CD4-positive, alpha-beta T cell treated with Interleukin-17A for 4 hours (primary cell): ENCODE data around the gene LEUTX.
"Not testable (repeated sequence)": the region's sequence is repeated elsewhere in the genome, so short reads cannot be mapped to it uniquely, and the experiment has no call there.

Source experiments
- DNase-seq: peaks from one replicate; pipeline ENCODE4 v3.0.0-alpha.2; 2020; ENCODE audit warnings: mixed read lengths

The LEUTX gene

GRCh38 chr19:39788244-39788643 lies 9.6 kb downstream of the LEUTX start:
- no peak for DNase-seq

DNA sequence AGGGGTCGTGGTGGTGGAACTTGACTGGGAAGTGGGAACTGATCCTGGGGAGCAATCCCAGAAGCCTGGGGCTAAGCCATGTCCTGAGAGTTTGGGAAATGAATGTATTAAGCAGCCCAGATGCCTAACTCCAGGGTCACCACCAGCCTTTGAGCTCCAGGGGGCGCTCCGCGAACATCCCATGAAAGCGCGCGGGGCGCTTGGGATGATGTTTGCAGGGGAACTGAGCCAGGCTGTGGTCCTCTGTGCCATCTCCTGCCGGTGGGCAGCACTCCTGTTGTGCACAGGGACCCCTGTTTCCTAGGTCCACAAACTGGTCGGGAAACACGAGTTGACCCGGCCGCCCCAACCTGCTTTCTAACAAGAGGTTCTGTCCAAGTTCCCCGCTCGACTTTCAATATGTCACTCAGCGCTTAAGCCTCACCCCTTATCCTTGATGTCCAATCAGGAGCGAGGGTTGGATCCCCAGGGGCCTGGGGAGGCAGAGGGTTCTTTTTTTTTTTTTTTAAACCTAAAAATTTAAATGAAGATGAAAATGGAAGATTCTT lies 14.4 kb downstream of the LEUTX start:
- peak; percentile 81 for DNase-seq

DNA sequence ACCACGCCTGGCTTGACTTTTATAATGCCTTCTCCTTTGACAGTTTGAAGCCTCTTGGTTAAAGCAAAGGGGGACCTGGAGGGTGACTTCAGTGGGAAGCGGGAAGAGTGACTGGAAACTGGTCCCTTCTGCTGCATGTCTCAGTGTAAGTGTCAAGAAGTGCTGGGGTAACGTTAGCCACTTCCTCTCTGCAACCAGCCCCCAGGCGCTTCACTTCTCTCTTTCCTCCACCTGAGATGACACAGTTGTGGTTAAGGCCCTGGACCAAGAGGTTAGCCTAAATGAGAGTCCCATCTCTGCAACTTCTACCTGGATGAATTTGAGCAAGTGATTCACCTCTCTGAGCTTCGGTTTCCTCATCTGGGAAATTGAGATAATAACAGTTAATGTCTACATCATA lies 16.3 kb downstream of the LEUTX start:
- no peak for DNase-seq

DNA sequence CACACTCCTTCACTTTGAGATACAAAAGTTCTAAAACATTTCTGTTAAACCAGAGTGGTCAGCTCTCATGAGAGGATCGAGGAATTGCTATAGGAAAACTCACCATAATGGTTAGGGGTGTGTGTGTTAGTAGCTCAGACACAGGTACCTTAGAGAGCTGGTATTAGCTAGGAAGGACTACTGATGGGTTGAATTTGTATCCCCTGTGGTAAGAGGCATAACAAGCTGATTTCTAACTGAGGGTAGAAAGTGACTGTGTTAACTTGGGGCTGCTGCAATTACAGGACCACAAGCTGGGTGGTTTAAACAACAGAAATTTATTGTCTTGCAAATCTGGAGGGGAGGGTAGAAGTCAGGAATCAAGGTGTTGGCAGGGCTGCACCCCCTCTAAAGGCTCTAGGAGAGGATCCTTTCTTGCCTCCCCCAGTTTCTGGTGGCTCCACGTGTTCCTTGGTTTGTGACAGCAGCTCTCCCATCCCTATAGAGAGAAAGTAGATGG lies 17.4 kb downstream of the LEUTX start:
- DNase-seq = no peak

DNA sequence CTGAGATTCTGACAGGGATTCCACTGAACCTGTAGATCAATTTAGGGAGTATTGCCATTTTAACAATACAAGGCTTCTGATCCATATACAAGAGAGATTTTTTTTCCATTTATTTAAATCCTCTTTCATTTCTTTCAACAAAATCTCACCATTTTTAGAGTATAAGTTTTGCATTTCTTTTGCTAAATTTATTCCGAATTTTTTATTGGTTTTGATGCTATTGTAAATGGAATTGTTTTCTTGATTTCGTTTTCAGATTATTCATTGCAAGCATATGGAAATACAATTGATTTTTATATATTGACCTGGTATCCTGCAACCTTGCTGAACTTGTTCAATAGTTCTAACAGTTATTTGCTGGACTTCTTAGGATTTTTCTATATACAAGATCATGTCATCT lies 18.4 kb downstream of the LEUTX start:
- no peak for DNase-seq

- DNase-seq = no peak
These were observed 24.3 kb downstream of the LEUTX start for GRCh38 chr19:39802958-39803357.

DNA sequence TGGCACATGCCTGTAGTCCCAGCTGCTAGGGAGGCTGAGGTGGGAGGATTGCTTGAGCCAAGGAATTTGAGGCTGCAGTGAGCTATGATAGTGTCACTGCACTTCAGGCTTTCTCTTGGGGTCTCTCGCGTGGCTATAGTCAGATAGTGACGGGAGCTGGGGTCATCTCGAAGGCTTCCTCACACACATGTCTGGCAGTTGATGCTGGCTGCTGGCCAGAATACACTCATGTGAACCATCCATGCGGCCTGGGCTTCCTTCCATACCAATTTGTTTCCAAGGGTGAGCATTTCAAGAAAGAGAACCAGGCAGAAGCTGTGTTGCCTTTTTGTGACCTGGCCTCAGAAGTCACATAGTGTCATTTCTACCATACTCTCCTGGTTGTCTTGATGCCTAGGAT lies 26.4 kb downstream of the LEUTX start:
- no peak for DNase-seq

- DNase-seq = no peak
These were observed 29.3 kb downstream of the LEUTX start for GRCh38 chr19:39807846-39808364.

- DNase-seq = not testable (repeated sequence)
These were observed 30.0 kb downstream of the LEUTX start for GRCh38 chr19:39808688-39809087.

DNA sequence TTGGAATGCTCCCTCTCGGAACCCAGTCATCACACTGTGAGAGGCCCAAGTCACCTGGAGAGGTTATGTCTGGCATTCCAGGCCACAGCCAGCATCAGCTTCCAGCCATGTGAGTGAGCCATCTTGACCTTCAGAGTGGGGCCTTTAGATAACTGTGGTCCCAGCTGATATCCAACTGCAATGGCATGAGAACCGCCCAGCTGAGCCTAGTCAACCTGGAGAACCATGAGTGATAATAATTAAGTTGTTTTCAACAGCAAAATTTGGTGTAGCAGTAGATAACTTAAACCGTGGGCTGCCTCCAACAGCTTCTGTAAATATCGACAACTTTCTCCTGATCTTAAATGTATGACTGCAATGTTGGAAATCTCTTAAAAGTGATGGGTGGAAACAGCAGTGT lies 30.7 kb downstream of the LEUTX start:
- DNase-seq = no peak

DNA sequence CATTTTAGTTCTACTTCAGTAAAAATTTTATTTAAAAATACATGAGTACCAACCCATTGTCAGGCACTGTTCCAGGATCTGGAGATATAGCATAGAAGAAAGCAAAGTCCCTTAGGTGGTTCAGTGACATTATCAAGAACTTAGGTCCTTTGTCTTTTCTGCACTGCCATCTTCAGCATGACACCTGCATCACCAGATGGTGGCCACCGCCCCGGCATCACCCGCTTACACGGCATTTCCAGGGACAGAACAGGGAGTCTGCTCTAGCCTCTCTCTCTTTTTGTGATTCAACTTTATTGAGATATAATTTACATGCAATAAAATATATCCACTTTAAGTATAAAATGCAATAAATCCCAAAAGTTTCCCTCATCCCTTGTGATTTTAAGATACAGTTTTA lies 31.8 kb downstream of the LEUTX start:
- DNase-seq = no peak

- DNase-seq = no peak
These were observed 32.4 kb downstream of the LEUTX start for GRCh38 chr19:39811064-39811463.

DNA sequence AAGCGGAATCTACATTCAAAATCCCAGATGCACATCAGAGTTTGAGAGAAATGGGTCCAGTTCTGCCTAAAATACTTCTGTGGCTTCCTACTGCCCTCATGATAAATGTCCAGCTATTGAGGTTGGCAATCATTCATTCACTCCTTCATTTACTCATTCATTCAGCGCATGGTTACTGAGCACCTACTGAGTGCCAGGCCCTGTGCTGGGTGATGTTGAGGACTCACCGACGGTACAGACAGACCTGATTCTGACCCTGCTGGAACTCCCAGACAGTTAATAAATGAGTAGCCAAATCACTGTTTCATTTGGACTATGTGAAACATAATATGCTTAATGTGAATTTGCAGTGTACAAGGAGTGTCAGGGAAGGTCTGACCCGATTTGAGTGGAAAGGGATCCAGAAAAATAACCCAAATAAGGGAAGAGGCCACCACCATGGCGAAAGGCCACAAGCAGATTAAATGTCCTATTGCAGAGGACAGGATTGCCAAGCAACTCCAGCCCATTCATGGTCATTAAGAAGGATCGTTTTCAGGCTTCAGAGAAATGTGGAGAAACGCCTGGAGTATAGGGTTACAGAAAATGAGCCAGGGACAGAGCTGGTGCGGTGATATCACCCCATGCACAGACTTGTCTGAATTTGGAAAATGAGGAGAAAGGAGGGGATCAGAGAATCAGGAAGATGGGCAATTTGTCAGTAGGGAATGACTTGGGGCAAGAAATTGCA lies 34.8 kb downstream of the LEUTX start:
- no peak for DNase-seq

DNA sequence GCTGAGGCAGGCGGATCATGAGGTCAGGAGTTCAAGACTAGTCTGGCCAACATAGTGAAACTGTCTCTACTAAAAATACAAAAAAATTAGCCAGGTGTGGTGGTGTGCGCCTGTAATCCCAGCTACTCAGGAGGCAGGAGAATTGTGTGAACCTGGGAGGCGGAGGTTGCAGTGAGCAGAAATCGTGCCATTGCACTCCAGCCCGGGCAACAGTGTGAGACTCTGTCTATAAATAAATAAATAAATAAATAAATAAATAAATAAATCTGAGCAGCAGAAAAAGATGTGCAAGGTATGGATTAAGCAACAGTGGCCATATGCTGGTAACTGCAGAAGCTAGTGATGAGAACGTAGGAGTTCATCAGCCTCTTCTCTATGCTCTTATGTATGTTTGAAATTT lies 35.5 kb downstream of the LEUTX start:
- DNase-seq = not testable (repeated sequence)

GRCh38 chr19:39814595-39814994 lies 35.9 kb downstream of the LEUTX start:
- no peak for DNase-seq

DNA sequence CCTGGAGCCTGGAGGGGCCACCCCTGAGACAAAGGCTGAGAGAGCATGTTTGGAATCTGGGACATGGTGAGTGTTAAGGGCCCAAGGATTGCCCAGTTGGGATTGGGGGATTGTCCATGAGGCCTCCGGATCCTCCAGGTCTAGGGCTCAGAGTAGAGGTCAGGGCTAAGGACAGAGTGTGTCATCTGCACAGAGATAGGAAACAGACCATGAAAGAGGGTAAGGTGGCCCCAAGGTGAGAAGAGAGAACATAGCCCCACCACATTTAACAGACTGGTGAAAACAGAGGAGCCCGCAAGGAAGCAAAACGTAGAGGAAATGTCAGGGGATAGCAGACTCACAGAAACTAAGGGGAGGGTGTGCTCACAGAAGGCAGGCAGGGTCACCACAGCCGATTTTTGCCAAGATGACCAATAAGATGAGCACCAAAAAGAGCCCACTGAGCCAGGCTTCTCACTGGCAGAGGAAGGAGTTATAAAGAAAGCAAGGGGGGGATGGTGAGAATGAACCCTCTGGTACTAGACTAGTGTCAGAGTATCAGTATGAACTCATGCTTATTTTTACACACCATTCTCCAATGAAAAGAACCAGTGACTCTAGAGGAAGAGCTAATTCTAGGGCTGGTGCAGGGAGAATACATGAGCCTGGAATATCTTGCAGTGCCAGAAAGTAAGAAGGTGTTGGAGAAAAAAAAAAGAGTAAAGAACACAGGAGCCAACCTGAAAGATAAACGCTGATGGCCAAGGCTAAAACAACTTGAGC lies 37.8 kb downstream of the LEUTX start:
- DNase-seq = no peak

GRCh38 chr19:39817888-39818561 lies 39.4 kb downstream of the LEUTX start:
- DNase-seq = no peak

GRCh38 chr19:39818626-39819097 lies 40.0 kb downstream of the LEUTX start:
- DNase-seq = no peak

DNA sequence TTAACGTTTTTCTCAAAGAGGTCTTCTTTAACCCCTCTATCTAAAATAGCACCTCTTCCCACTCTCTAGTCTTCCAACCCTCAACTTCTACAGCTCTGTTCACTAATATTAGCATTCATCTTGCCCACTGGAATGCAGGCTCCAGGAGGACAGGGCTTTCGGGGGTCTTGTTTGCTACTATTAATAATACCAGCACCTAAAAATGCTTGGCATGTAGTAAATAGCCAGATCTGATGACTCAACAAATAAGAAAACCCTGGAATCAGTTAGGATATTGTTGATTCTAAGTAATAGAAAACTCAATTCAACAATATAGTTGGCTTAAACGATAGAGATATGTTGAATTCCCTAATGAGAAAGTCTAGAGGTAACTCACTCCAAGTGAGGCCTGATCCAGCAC lies 41.1 kb downstream of the LEUTX start:
- no peak for DNase-seq

- DNase-seq = no peak
These were observed 42.0 kb downstream of the LEUTX start for GRCh38 chr19:39820696-39821095.

DNA sequence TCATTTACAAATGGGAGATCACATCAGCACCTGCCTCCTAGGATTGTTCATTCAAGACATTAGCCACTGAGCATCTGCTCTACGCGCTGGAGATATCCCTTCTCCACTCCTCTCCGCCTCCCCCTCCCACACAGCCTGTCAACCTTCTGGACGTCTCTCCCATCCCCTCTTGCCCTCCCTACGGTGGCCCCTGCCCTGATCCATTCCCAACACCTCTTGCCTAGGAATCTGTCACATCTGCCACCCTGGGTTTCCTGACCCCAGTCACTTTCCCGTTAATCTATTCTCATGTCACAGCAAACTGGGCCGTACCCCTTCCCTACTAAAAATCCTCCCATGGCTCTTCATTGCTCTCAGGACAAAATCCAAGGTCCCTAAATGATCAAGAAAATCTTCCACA lies 45.0 kb downstream of the LEUTX start:
- no peak for DNase-seq

DNA sequence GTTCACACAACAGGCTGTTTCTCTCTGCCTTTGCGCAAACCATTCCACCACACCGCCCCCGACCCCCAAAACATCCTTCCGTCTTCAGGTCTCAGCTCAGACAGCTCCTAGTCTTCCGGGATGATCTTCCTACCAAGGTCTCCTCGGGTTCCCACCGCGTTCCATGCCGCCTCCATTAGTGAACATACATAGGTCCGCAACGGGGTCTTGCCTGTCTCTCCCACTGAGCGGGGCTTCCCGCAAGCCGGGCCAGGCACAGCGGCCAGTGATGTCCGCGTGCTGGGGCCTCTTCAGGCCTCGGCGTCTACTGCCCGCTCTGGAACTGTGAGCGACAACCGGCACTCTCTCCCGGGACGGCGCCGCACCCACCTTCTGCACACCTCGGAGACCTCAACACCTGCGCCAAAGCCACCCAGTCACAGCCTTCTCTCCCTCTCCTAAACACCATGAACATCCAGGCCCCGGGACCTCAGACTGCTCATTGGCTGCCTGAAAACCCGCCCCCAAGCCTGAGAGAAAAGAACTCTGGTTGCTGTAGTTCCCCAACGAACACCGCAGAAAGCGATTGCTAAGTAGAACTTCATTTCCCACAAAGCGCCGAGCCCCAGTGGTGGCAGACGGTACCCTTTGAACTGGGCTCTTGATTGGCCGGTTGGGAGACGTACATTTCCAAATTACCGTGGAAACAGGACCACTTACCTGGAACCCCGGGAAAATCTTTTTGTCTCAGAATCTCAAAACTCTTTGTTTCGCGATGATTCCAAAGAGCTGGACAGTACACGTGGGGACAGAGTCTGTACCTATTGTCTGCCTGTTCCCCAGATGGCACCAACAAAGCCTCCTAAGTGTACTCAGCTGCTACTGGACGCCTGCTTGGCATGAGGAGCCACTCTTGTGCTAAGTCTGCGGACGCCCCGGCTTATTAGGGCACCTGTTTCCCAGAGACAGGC lies 45.8 kb downstream of the LEUTX start:
- DNase-seq = peak; percentile 88
